ENCODE results near the gene DNM3. TPM values are rescaled to one million over a fixed set of nuclear protein-coding genes. Genes with fewer than 3 reads are reported as not detected.

Gene DNM3
- total RNA-seq, 4 donors from 2014 or later, result 2.7 to 3.3 TPM; not detected in 2

GRCh38 chr1:172404121-172404520 is 562.8 kb downstream of the DNM3 start:
- H3K27me3 ChIP-seq, result no peaks in the 10 kb centered on the region
- no peak for DNase-seq
- in situ Hi-C loops (cut with MboI; ENCODE audit: low pct_ligation_motif_present in 1 of 4, low pct_unique_long_range_greater_than_20kb in 1 of 4, low sequenced_read_pairs in 3 of 4), result loop anchor here in 2 of 4 donors (25.0 kb wide), 3 partner anchors 317 to 592 kb away; no protein-coding TSS in a partner anchor
- H3K4me3 ChIP-seq, result no peak overlapping the region
- no peak for TF ChIP-seq POLR2AphosphoS5 (IDR thresholded peaks at IDR 0.05)
- TF ChIP-seq EP300 (IDR thresholded peaks at IDR 0.05; ENCODE audit: low read depth), result no peak
- TF ChIP-seq, protein P1, sequence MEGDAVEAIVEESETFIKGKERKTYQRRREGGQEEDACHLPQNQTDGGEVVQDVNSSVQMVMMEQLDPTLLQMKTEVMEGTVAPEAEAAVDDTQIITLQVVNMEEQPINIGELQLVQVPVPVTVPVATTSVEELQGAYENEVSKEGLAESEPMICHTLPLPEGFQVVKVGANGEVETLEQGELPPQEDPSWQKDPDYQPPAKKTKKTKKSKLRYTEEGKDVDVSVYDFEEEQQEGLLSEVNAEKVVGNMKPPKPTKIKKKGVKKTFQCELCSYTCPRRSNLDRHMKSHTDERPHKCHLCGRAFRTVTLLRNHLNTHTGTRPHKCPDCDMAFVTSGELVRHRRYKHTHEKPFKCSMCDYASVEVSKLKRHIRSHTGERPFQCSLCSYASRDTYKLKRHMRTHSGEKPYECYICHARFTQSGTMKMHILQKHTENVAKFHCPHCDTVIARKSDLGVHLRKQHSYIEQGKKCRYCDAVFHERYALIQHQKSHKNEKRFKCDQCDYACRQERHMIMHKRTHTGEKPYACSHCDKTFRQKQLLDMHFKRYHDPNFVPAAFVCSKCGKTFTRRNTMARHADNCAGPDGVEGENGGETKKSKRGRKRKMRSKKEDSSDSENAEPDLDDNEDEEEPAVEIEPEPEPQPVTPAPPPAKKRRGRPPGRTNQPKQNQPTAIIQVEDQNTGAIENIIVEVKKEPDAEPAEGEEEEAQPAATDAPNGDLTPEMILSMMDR (IDR thresholded peaks at IDR 0.05), result no peak
- TF ChIP-seq POLR2A (IDR thresholded peaks at IDR 0.05), result no peak
- H3K27ac ChIP-seq, result no peak overlapping the region
- H3K4me1 ChIP-seq, result peaks cover 8 to 14% (median 9%) of the 10 kb centered on the region in 4 donors
- intact Hi-C loops (cut with DNase I; ENCODE audit: low total_unique reads), result no loop called here
- H3K9me3 ChIP-seq, result no peaks in the 10 kb centered on the region
- no peaks in the 10 kb centered on the region for H3K36me3 ChIP-seq

GRCh38 chr1:172405912-172406311 is 564.6 kb downstream of the DNM3 start:
- H3K4me1 ChIP-seq, result no peaks in the 10 kb centered on the region
- no peaks in the 10 kb centered on the region for H3K9me3 ChIP-seq
- no peak overlapping the region for H3K27ac ChIP-seq
- intact Hi-C loops (cut with DNase I; ENCODE audit: low total_unique reads), result no loop called here
- no peak overlapping the region for H3K4me3 ChIP-seq
- in situ Hi-C loops (cut with MboI; ENCODE audit: low pct_ligation_motif_present in 1 of 4, low pct_unique_long_range_greater_than_20kb in 1 of 4, low sequenced_read_pairs in 3 of 4), result loop anchor here in 2 of 4 donors (25.0 kb wide), 3 partner anchors 319 to 594 kb away; no protein-coding TSS in a partner anchor
- TF ChIP-seq POLR2A (IDR thresholded peaks at IDR 0.05), result no peak
- TF ChIP-seq POLR2AphosphoS5 (IDR thresholded peaks at IDR 0.05), result no peak
- TF ChIP-seq EP300 (IDR thresholded peaks at IDR 0.05; ENCODE audit: low read depth), result no peak
- TF ChIP-seq, protein P1 (IDR thresholded peaks at IDR 0.05), result no peak
- H3K27me3 ChIP-seq, result no peaks in the 10 kb centered on the region
- no peaks in the 10 kb centered on the region for H3K36me3 ChIP-seq
- DNase-seq, result no peak

DNA sequence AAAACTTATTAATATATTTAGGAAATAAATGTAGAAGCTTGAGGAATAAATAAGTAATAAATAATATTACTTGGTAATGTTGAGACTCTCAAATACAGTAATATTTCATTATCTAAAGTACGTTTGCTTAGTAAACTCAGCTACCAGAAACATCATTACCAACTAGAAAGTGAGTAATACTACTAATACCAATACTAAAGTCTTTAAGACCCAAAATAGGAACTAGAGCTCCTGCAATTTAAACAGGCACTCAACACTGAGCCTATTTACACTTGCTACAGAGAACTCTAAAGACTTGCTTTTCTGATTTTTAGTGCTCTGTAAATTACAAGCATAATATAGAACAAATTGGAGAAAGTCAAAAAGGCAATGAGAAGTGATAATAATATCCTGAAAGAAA is 565.7 kb downstream of the DNM3 start:
- in situ Hi-C loops (cut with MboI; ENCODE audit: low pct_ligation_motif_present in 1 of 4, low pct_unique_long_range_greater_than_20kb in 1 of 4, low sequenced_read_pairs in 3 of 4) (loop anchor here in 2 of 4 donors (25.0 kb wide), 3 partner anchors 320 to 595 kb away; no protein-coding TSS in a partner anchor), intact Hi-C loops (cut with DNase I; ENCODE audit: low total_unique reads) (no loop called here)
- Histone ChIP-seq H3K4me3 (no peak overlapping the region), H3K27ac (no peak overlapping the region), H3K4me1 (no peaks in the 10 kb centered on the region), H3K27me3 (no peaks in the 10 kb centered on the region), H3K9me3 (no peaks in the 10 kb centered on the region), H3K36me3 (no peaks in the 10 kb centered on the region)
- no peak for DNase-seq
- TF ChIP-seq POLR2A (IDR thresholded peaks at IDR 0.05), result no peak
- TF ChIP-seq, protein P1 (IDR thresholded peaks at IDR 0.05), result no peak
- no peak for TF ChIP-seq EP300 (IDR thresholded peaks at IDR 0.05; ENCODE audit: low read depth)
- WGBS, 2 donors (ENCODE audit: low coverage in 1 of 2), result 75 to 92% methylated on average over 1 of the region's 1 CpG

- DNase-seq, result no peak
- H3K36me3 ChIP-seq, result no peaks in the 10 kb centered on the region
- no peaks in the 10 kb centered on the region for H3K27me3 ChIP-seq
- TF ChIP-seq EP300 (IDR thresholded peaks at IDR 0.05; ENCODE audit: low read depth), result no peak
- no peak for TF ChIP-seq POLR2A (IDR thresholded peaks at IDR 0.05)
- TF ChIP-seq, protein P1 (IDR thresholded peaks at IDR 0.05), result no peak
- TF ChIP-seq POLR2AphosphoS5 (IDR thresholded peaks at IDR 0.05), result no peak
- H3K4me3 ChIP-seq, result no peak overlapping the region
- in situ Hi-C loops (cut with MboI; ENCODE audit: low pct_ligation_motif_present in 1 of 4, low pct_unique_long_range_greater_than_20kb in 1 of 4, low sequenced_read_pairs in 3 of 4) (loop anchor here in 2 of 4 donors (25.0 kb wide), 3 partner anchors 322 to 597 kb away; no protein-coding TSS in a partner anchor), intact Hi-C loops (cut with DNase I; ENCODE audit: low total_unique reads) (no loop called here)
- 40 to 91% methylated on average over 1 of the region's 1 CpG for WGBS, 2 donors (ENCODE audit: low coverage in 1 of 2)
- H3K27ac ChIP-seq, result no peak overlapping the region
- no peaks in the 10 kb centered on the region for H3K4me1 ChIP-seq
- no peaks in the 10 kb centered on the region for H3K9me3 ChIP-seq
Measured at GRCh38 chr1:172408958-172409357, 567.7 kb downstream of the DNM3 start.
